GM12892 (cell line): ENCODE measurements around the gene HOMER2.

Experiments used
- POLR2A ChIP-seq: IDR thresholded peaks from 2 replicates; pipeline ENCODE4 v1.6.1; 2011; ENCODE audit warnings: low read depth, low read length, control low read depth
- POLR2AphosphoS5 ChIP-seq: IDR thresholded peaks from 2 replicates; pipeline ENCODE4 v1.6.1; 2011; ENCODE audit warnings: low read depth, low read length, control low read depth
- TAF1 ChIP-seq: IDR thresholded peaks from 2 replicates; pipeline ENCODE4 v1.6.1; 2011; ENCODE audit warnings: low read depth, mild to moderate bottlenecking, control low read depth, low read length, borderline replicate concordance

DNA sequence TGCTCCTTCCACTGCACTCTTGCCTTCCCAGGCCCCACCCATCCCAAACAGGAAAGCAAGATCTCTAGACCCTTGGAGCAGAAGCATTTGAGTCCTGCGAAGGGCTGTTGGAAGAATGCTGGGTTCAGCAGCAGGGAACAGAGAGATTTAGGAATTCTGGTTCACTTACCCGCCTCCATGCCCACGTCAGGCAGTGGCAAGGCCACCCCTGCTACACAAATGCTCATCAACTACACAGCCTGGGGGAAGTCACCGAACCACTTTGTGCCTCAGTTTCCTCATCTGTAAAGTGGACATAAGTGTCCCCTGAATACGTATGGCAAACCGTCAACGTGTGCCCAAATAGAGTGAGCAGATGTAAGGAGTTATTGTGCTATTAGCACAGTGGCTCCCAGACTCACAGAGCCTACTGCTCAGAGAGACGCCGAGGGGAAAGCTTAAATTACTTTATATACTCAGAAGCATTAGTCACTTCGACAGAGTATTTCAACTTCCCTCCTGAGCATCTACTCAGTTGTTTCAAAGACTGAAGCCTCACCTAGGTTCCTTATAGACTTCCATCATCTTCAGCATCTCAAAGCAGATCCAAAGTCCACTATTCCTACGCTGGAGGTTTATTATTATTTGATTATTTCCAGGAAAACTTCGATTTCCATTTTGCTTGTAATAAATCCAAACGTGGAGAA lies 905 bp downstream of the HOMER2 start:
- TF ChIP-seq POLR2A (no peak), TAF1 (no peak), POLR2AphosphoS5 (no peak)
